HEK293 (cell line): ENCODE data around the gene REC8.

ENCODE experiments used
- IKZF3 ChIP-seq: fragments of 450-650 bp; IDR thresholded peaks from 2 replicates; pipeline ENCODE4 v1.5.0; 2018; ENCODE audit warnings: missing biosample characterization, mild to moderate bottlenecking, missing genetic modification characterization, moderate library complexity
- KLF7 ChIP-seq: fragments of 450-650 bp; formaldehyde crosslinking; IDR thresholded peaks from 2 replicates; pipeline ENCODE4 v1.5.1; 2016; ENCODE audit warnings: missing biosample characterization, missing genetic modification characterization, borderline replicate concordance
- REPIN1 ChIP-seq: fragments of 450-650 bp; formaldehyde crosslinking; IDR thresholded peaks from 2 replicates; pipeline ENCODE4 v1.5.1; 2017; ENCODE audit warnings: missing biosample characterization, missing genetic modification characterization, low read depth
- TRIM28 ChIP-seq: IDR thresholded peaks from 2 replicates; pipeline ENCODE4 v1.6.1; 2011; ENCODE audit warnings: low read length, control low read depth, borderline replicate concordance
- ZBTB20 ChIP-seq: fragments of 450-650 bp; formaldehyde crosslinking; IDR thresholded peaks from 2 replicates; pipeline ENCODE4 v1.5.1; 2016; ENCODE audit warnings: missing biosample characterization, missing genetic modification characterization
- ZNF10 ChIP-seq: fragments of 450-650 bp; formaldehyde crosslinking; IDR thresholded peaks from 2 replicates; pipeline ENCODE4 v1.5.1; 2017; ENCODE audit warnings: missing biosample characterization, missing genetic modification characterization
- ZNF112 ChIP-seq: fragments of 450-650 bp; formaldehyde crosslinking; IDR thresholded peaks from 2 replicates; pipeline ENCODE4 v1.5.0; 2017; ENCODE audit warnings: missing biosample characterization, missing genetic modification characterization
- ZNF184 ChIP-seq: fragments of 450-650 bp; IDR thresholded peaks from 2 replicates; pipeline ENCODE4 v1.5.1; 2018; ENCODE audit warnings: missing biosample characterization, mild to moderate bottlenecking, missing genetic modification characterization
- ZNF211 ChIP-seq: fragments of 450-650 bp; formaldehyde crosslinking; IDR thresholded peaks from 2 replicates; pipeline ENCODE4 v1.5.1; 2016; ENCODE audit warnings: low read depth, missing biosample characterization, missing genetic modification characterization
- ZNF223 ChIP-seq: fragments of 450-650 bp; formaldehyde crosslinking; IDR thresholded peaks from 2 replicates; pipeline ENCODE4 v1.5.1; 2016; ENCODE audit warnings: missing biosample characterization, missing genetic modification characterization
- ZNF37A ChIP-seq: fragments of 450-650 bp; IDR thresholded peaks from 2 replicates; pipeline ENCODE4 v1.5.1; 2018; ENCODE audit warnings: missing biosample characterization, missing genetic modification characterization
- ZNF394 ChIP-seq: fragments of 450-650 bp; formaldehyde crosslinking; IDR thresholded peaks from 2 replicates; pipeline ENCODE4 v1.5.1; 2016; ENCODE audit warnings: missing biosample characterization, missing genetic modification characterization, mild to moderate bottlenecking, moderate library complexity, borderline replicate concordance
- ZNF501 ChIP-seq: fragments of 450-650 bp; formaldehyde crosslinking; IDR thresholded peaks from 2 replicates; pipeline ENCODE4 v1.5.1; 2016; ENCODE audit warnings: missing biosample characterization, missing genetic modification characterization
- ZNF510 ChIP-seq: fragments of 450-650 bp; formaldehyde crosslinking; IDR thresholded peaks from 2 replicates; pipeline ENCODE4 v1.5.1; 2018; ENCODE audit warnings: mild to moderate bottlenecking, missing genetic modification characterization, missing biosample characterization; ENCODE audit not compliant: insufficient replicate concordance
- ZNF514 ChIP-seq: fragments of 450-650 bp; formaldehyde crosslinking; IDR thresholded peaks from 2 replicates; pipeline ENCODE4 v1.5.1; 2016; ENCODE audit warnings: missing biosample characterization, missing genetic modification characterization
- ZNF585B ChIP-seq: fragments of 450-650 bp; formaldehyde crosslinking; IDR thresholded peaks from 2 replicates; pipeline ENCODE4 v1.5.1; 2016; ENCODE audit warnings: missing biosample characterization, missing genetic modification characterization
- ZNF621 ChIP-seq: fragments of 450-650 bp; formaldehyde crosslinking; IDR thresholded peaks from 2 replicates; pipeline ENCODE4 v1.5.1; 2017; ENCODE audit warnings: missing biosample characterization, missing genetic modification characterization
- ZNF658 ChIP-seq: fragments of 450-650 bp; formaldehyde crosslinking; IDR thresholded peaks from 2 replicates; pipeline ENCODE4; 2016; ENCODE audit warnings: missing biosample characterization, missing genetic modification characterization
- ZNF768 ChIP-seq: fragments of 450-650 bp; formaldehyde crosslinking; IDR thresholded peaks from 2 replicates; pipeline ENCODE4 v1.5.1; 2018; ENCODE audit warnings: missing biosample characterization, mild to moderate bottlenecking, missing genetic modification characterization
- TF ChIP-seq, protein P1 (sequence below): fragments of 450-650 bp; formaldehyde crosslinking; IDR thresholded peaks from 2 replicates; pipeline ENCODE4 v1.5.1; 2016; ENCODE audit warnings: missing biosample characterization, missing genetic modification characterization, borderline replicate concordance
- TF ChIP-seq, protein P2 (sequence below): fragments of 450-650 bp; formaldehyde crosslinking; IDR thresholded peaks from 2 replicates; pipeline ENCODE4; 2016; ENCODE audit warnings: missing biosample characterization, missing genetic modification characterization
- TF ChIP-seq, protein P3 (sequence below): fragments of 450-650 bp; formaldehyde crosslinking; IDR thresholded peaks from 2 replicates; pipeline ENCODE4 v1.5.1; 2017; ENCODE audit warnings: missing biosample characterization, missing genetic modification characterization
- TF ChIP-seq, protein P4 (sequence below): fragments of 450-650 bp; formaldehyde crosslinking; IDR thresholded peaks from 2 replicates; pipeline ENCODE4 v1.5.1; 2016; ENCODE audit warnings: missing biosample characterization, missing genetic modification characterization
- TF ChIP-seq, protein P5 (sequence below): fragments of 450-650 bp; formaldehyde crosslinking; IDR thresholded peaks from 2 replicates; pipeline ENCODE4 v1.5.1; 2016; ENCODE audit warnings: missing biosample characterization, missing genetic modification characterization

Gene REC8

DNA sequence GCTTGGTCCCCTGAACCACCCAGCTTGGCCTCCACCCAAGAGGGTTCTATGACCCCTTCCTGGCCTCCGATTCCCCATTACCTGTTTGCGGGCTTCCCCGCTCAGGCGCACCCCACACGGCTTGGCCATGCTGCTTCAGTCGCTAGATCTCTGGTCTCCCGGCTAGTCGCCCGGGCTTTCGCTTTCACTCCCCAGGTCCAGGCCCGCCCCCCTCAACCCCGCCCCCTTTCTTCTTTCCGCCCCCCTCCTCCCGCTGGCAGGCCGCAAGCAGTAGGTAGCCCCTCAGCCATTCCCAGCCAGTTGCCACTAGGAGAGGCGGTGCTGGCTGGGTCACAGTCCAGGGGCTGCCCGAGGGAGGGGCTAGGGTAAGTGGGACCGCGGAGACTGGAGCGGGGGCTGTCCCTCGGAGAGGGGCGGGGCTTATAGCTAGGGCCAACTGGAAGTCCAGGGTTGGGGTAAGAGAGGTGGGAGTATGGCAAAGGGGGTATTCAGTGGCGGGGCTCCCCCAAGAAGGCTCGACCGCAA is 25.4 kb upstream of the REC8 start, which contains the start of gene PSME2 (continued):
- TF ChIP-seq ZNF621 (tag by site-specific recombination) (no peak), ZNF37A (tag by site-specific recombination) (no peak), ZNF510 (tag by site-specific recombination) (no peak), ZNF585B (tag by site-specific recombination) (no peak), ZNF658 (tag by site-specific recombination) (no peak), ZNF768 (tag by site-specific recombination) (no peak), REPIN1 (tag by site-specific recombination) (no peak), ZNF184 (no peak), ZBTB20 (tag by site-specific recombination) (peak; percentile 91), KLF7 (tag by site-specific recombination) (no peak), ZNF501 (no peak), ZNF394 (tag by site-specific recombination) (no peak), ZNF112 (no peak), ZNF223 (tag by site-specific recombination) (no peak), ZNF211 (tag by site-specific recombination) (no peak), TRIM28 (no peak), IKZF3 (tag by site-specific recombination) (0 out of 2 replicates have a peak, but pooled peaks have one; percentile 14), ZNF10 (no peak), ZNF514 (tag by site-specific recombination) (no peak)
- TF ChIP-seq, protein P1, sequence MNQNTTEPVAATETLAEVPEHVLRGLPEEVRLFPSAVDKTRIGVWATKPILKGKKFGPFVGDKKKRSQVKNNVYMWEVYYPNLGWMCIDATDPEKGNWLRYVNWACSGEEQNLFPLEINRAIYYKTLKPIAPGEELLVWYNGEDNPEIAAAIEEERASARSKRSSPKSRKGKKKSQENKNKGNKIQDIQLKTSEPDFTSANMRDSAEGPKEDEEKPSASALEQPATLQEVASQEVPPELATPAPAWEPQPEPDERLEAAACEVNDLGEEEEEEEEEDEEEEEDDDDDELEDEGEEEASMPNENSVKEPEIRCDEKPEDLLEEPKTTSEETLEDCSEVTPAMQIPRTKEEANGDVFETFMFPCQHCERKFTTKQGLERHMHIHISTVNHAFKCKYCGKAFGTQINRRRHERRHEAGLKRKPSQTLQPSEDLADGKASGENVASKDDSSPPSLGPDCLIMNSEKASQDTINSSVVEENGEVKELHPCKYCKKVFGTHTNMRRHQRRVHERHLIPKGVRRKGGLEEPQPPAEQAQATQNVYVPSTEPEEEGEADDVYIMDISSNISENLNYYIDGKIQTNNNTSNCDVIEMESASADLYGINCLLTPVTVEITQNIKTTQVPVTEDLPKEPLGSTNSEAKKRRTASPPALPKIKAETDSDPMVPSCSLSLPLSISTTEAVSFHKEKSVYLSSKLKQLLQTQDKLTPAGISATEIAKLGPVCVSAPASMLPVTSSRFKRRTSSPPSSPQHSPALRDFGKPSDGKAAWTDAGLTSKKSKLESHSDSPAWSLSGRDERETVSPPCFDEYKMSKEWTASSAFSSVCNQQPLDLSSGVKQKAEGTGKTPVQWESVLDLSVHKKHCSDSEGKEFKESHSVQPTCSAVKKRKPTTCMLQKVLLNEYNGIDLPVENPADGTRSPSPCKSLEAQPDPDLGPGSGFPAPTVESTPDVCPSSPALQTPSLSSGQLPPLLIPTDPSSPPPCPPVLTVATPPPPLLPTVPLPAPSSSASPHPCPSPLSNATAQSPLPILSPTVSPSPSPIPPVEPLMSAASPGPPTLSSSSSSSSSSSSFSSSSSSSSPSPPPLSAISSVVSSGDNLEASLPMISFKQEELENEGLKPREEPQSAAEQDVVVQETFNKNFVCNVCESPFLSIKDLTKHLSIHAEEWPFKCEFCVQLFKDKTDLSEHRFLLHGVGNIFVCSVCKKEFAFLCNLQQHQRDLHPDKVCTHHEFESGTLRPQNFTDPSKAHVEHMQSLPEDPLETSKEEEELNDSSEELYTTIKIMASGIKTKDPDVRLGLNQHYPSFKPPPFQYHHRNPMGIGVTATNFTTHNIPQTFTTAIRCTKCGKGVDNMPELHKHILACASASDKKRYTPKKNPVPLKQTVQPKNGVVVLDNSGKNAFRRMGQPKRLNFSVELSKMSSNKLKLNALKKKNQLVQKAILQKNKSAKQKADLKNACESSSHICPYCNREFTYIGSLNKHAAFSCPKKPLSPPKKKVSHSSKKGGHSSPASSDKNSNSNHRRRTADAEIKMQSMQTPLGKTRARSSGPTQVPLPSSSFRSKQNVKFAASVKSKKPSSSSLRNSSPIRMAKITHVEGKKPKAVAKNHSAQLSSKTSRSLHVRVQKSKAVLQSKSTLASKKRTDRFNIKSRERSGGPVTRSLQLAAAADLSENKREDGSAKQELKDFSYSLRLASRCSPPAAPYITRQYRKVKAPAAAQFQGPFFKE (tag by site-specific recombination), result no peak
- TF ChIP-seq, protein P2, sequence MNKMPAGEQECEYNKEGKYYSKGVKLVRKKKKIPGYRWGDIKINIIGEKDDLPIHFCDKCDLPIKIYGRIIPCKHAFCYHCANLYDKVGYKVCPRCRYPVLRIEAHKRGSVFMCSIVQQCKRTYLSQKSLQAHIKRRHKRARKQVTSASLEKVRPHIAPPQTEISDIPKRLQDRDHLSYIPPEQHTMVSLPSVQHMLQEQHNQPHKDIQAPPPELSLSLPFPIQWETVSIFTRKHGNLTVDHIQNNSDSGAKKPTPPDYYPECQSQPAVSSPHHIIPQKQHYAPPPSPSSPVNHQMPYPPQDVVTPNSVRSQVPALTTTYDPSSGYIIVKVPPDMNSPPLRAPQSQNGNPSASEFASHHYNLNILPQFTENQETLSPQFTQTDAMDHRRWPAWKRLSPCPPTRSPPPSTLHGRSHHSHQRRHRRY, result no peak
- TF ChIP-seq, protein P3, sequence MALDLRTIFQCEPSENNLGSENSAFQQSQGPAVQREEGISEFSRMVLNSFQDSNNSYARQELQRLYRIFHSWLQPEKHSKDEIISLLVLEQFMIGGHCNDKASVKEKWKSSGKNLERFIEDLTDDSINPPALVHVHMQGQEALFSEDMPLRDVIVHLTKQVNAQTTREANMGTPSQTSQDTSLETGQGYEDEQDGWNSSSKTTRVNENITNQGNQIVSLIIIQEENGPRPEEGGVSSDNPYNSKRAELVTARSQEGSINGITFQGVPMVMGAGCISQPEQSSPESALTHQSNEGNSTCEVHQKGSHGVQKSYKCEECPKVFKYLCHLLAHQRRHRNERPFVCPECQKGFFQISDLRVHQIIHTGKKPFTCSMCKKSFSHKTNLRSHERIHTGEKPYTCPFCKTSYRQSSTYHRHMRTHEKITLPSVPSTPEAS (tag by site-specific recombination), result no peak
- TF ChIP-seq, protein P4, sequence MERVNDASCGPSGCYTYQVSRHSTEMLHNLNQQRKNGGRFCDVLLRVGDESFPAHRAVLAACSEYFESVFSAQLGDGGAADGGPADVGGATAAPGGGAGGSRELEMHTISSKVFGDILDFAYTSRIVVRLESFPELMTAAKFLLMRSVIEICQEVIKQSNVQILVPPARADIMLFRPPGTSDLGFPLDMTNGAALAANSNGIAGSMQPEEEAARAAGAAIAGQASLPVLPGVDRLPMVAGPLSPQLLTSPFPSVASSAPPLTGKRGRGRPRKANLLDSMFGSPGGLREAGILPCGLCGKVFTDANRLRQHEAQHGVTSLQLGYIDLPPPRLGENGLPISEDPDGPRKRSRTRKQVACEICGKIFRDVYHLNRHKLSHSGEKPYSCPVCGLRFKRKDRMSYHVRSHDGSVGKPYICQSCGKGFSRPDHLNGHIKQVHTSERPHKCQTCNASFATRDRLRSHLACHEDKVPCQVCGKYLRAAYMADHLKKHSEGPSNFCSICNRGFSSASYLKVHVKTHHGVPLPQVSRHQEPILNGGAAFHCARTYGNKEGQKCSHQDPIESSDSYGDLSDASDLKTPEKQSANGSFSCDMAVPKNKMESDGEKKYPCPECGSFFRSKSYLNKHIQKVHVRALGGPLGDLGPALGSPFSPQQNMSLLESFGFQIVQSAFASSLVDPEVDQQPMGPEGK (tag by site-specific recombination), result peak; percentile 99
- TF ChIP-seq, protein P5, sequence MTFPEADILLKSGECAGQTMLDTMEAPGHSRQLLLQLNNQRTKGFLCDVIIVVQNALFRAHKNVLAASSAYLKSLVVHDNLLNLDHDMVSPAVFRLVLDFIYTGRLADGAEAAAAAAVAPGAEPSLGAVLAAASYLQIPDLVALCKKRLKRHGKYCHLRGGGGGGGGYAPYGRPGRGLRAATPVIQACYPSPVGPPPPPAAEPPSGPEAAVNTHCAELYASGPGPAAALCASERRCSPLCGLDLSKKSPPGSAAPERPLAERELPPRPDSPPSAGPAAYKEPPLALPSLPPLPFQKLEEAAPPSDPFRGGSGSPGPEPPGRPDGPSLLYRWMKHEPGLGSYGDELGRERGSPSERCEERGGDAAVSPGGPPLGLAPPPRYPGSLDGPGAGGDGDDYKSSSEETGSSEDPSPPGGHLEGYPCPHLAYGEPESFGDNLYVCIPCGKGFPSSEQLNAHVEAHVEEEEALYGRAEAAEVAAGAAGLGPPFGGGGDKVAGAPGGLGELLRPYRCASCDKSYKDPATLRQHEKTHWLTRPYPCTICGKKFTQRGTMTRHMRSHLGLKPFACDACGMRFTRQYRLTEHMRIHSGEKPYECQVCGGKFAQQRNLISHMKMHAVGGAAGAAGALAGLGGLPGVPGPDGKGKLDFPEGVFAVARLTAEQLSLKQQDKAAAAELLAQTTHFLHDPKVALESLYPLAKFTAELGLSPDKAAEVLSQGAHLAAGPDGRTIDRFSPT (tag by site-specific recombination), result peak; percentile 76
